ENCODE measurements around the gene ILDR1.
"Not testable (repeated sequence)": the region's sequence is repeated elsewhere in the genome, so short reads cannot be mapped to it uniquely, and the experiment has no call there.

ILDR1 gene

DNA sequence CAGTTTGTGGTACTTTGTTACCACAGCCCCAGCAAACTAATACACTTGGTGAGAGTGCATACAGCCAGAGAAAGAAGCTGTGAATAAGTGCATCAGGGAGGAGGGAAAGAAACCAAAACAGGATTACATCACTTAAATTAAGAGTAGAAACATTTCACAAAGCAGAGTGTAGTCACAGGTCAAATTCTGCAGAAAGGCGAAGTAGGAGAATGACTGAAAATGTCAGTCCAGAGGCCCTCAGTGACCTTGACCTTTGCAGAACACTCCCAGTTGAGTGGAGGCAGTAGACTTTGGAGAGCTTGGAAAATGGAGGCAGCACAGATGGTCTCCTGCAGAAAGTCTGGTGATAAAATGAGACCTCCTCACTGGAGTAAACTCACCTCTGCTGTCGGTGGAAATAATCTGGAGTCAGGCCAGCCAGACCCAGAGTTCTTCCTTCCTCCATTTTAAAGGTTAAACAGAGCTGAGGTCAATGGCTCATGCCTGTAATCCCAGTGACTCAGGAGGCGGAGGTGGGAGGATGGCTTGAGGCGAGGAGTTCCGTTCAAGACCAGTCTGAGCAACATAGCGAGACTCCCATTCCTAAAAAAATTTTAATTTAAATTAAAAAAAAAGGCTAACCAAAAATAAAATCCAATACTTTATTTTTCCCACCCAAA, 38.1 kb upstream of the ILDR1 start:
- ChIA-PET POLR2A (no interaction called here), CTCF (no interaction called here)
- H3K4me3 ChIP-seq (ENCODE audit: low read depth, low read length) = no peak overlapping the region
- no peak for TF ChIP-seq CTCF (IDR thresholded peaks at IDR 0.05; ENCODE audit: insufficient read depth, low read length, missing control alignments)
- no peak for DNase-seq (ENCODE audit: low read depth, low spot score)

DNA sequence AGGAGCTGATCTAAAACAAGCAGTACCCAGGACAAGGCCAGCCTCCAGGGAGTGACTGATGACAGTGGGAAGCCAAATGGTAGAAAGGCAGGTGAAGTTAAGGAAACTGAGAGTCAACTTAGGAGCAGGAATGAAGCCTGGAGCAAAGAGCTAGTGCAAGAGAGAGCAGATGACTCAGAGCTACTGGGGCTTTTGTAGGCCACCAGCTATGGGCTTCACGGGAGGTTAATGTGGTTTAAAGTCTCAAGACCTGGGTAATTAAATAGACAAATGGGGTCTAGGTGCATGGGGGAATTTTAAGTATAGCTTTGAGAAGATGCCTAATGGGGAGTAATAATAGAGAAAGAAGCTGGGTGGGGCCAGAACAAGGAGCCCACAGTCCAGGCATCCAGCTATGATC, 36.2 kb upstream of the ILDR1 start:
- no peak for DNase-seq (ENCODE audit: low read depth, low spot score)
- TF ChIP-seq CTCF (IDR thresholded peaks at IDR 0.05; ENCODE audit: insufficient read depth, low read length, missing control alignments) = no peak
- POLR2A ChIA-PET = no interaction called here
- CTCF ChIA-PET = no interaction called here
- no peak overlapping the region for H3K4me3 ChIP-seq (ENCODE audit: low read depth, low read length)

DNA sequence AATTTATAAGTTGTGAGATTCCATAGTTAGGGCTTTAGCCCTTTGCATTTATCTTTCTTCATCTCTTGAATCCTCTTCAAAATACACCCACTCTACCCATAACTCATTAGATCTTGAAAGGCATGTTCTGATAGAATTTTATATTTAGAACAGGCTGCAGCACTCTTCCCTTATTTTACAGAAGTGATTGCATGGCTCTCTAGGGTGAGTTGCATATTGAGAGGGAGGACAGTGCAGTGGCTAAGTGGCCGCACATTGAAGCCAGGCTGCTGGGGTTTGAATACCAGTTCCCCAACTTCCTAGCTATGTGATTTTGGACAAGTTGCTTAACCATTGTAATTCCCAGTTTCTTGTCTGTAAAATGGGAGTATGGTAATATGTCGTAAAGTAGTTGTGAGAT, 35.6 kb upstream of the ILDR1 start:
- no peak for DNase-seq (ENCODE audit: low read depth, low spot score)
- no peak for TF ChIP-seq CTCF (IDR thresholded peaks at IDR 0.05; ENCODE audit: insufficient read depth, low read length, missing control alignments)
- H3K4me3 ChIP-seq (ENCODE audit: low read depth, low read length) = no peak overlapping the region
- ChIA-PET POLR2A (no interaction called here), CTCF (no interaction called here)

GRCh38 chr3:122055215-122055614, 33.2 kb upstream of the ILDR1 start, which contains the start of gene CD86:
CD86 (plus strand) TSS chr3:122055362; CDS start chr3:122055490, 128 bp downstream.
- no peak for TF ChIP-seq CTCF (IDR thresholded peaks at IDR 0.05; ENCODE audit: insufficient read depth, low read length, missing control alignments)
- no peak for DNase-seq (ENCODE audit: low read depth, low spot score)
- no peak within 1 kb of the TSS for H3K4me3 ChIP-seq (ENCODE audit: low read depth, low read length)
- ChIA-PET POLR2A (no interaction called here), CTCF (no interaction called here)

GRCh38 chr3:122052968-122053367, 30.9 kb upstream of the ILDR1 start:
- DNase-seq (ENCODE audit: low read depth, low spot score) = no peak
- no peak for TF ChIP-seq CTCF (IDR thresholded peaks at IDR 0.05; ENCODE audit: insufficient read depth, low read length, missing control alignments)
- no peak overlapping the region for H3K4me3 ChIP-seq (ENCODE audit: low read depth, low read length)
- ChIA-PET POLR2A (no interaction called here), CTCF (no interaction called here)

GRCh38 chr3:122047773-122048172, 25.7 kb upstream of the ILDR1 start:
- DNase-seq (ENCODE audit: low read depth, low spot score); H3K4me3 ChIP-seq (ENCODE audit: low read depth, low read length); POLR2A ChIA-PET; CTCF ChIA-PET: not testable (repeated sequence)

DNA sequence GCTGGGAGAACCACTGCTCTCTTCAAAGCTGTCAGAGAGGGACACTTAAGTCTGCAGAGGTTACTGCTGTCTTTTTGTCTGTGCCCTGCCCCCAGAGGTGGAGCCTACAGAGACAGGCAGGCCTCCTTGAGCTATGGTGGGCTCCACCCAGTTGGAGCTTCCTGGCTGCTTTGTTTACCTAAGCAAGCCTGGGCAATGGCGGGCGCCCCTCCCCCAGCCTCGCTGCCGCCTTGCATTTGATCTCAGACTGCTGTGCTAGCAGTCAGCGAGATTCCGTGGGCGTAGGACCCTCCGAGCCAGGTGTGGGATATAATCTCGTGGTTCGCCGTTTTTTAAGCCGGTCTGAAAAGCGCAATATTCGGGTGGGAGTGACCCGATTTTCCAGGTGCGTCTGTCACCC, 25.2 kb upstream of the ILDR1 start:
- POLR2A ChIA-PET; DNase-seq (ENCODE audit: low read depth, low spot score); H3K4me3 ChIP-seq (ENCODE audit: low read depth, low read length); CTCF ChIA-PET: not testable (repeated sequence)

All from AG04449 (cell line).